HG03575 (cell line): ENCODE measurements around the gene TMEM120A.
"Not testable (repeated sequence)": the region's sequence is repeated elsewhere in the genome, so short reads cannot be mapped to it uniquely, and the experiment has no call there.

Experiments used
- ATAC-seq: cut with Tn5 transposase; IDR thresholded peaks from one replicate; pipeline ENCODE4 v1.9.1; 2021; ENCODE audit not compliant: unreplicated experiment, insufficient number of reproducible peaks, low FRiP score; ENCODE audit errors: extremely low read depth

Gene TMEM120A

GRCh38 chr7:75994388-75995051 is at the start of gene TMEM120A:
TSS of gene TMEM120A (minus strand) at chr7:75994595. CDS start at chr7:75994570, 25 bp downstream.
- peak; percentile 39 for ATAC-seq

DNA sequence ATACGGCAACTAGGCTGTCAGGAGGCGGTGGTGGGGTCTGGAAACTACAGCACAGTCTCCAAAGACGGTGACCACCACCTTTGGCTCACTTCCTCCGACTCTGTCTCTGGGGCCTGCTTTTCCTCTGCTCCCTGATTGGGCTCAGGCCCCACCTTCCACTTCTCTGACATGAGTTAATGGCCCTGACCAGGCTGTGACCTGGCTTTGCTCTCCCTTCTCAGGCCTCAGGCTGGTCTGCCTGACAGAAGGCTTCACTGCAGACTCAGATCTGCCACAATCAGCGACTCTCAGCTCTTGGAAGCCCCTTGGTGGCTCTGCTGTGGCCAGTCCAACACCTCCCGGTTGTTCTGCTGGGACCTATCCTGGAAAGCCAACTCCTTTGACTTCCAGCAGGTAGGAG is 45.7 kb upstream of the TMEM120A start:
- ATAC-seq = no peak

GRCh38 chr7:76037310-76037709 is 42.9 kb upstream of the TMEM120A start:
- no peak for ATAC-seq

DNA sequence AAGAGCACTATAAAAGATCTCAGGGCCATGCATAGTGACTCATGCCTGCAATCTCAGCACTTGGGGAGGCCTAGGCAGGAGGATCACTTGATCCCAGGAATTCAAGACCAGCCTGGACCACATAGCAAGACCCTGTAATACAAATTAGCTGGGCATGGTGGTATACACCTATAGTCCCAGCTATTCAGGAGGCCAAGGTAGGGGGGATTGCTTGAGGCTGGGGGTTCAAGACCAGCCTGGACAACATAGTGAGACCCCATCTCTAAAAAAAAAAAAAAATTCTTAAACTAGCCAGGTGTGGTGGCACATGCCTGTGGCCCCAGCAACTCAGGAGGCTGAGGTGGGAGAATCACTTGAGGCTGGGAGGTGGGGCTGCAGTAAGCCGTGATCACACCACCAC is 37.6 kb upstream of the TMEM120A start:
- no peak for ATAC-seq

GRCh38 chr7:76029682-76030081 is 35.3 kb upstream of the TMEM120A start:
- not testable (repeated sequence) for ATAC-seq

- ATAC-seq = no peak
Measured at GRCh38 chr7:76023002-76023401, 28.6 kb upstream of the TMEM120A start.

DNA sequence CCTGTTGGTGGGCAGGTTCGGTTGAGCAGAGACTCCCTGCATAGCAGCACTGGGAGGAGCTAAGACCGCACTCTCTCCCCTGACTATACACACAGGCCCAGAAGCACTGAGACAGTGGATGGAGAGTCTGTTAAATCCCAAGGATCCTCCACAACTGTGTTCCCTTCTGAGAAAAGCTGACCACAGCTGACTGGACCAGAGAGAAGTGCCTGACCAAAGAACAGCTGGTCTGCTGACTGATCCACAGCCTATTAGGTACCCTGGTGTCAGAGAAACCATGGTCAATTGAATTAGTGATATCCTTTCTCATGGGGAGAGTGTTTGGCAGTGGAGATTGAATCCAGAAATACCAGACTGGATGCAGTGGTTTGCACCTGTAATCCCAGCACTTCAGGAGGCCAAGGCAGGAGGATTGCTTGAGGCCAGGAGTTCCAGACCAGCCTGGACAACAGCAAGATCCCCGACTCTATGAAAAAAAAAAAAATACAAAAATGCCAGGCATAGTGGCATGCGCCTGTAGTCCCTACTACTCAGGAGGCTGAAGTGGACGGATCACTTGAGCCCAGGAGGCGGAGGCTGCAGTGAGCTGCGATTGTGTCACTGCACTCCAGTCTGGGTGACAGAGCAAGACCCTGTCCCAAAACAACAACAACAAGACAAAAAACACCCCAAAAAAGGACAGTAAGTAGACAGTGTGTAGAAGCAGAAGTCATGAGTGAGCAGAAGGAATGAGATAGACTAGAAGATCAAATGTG is 27.8 kb upstream of the TMEM120A start:
- no peak for ATAC-seq

DNA sequence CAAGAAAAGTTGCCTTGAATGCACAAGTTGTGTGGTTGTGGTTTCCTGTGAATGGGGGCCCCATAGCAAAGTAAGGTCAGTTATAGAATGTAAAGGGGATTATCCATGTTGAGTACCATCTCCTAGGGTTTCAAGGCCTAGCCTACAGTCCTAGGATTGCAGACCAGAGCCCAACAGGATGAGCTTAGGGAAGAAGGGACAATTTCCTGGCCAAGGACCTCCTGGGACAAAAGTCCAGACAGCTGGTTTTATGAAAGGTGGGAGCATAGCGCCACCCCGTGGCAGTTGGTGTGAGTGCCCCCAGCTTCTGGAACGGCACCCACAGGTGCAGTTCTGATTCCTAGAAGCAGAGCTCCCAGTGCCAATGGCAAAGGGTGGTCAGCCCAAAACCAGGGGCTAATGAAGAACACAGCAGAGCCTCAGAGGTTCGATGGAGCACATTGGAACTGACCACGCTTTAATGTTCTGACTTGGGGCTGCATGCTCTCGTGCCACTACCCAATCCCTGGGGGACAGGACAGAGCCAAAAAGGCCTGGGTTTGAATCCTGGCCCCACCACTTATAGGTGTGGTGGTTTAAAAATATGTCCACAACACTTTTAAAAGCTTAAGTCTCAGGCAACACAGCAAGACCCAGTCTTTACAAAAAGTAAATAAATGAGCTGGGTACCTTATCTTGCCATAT is 25.8 kb upstream of the TMEM120A start:
- ATAC-seq = no peak

- not testable (repeated sequence) for ATAC-seq
Measured at GRCh38 chr7:76018520-76018919, 24.1 kb upstream of the TMEM120A start.

DNA sequence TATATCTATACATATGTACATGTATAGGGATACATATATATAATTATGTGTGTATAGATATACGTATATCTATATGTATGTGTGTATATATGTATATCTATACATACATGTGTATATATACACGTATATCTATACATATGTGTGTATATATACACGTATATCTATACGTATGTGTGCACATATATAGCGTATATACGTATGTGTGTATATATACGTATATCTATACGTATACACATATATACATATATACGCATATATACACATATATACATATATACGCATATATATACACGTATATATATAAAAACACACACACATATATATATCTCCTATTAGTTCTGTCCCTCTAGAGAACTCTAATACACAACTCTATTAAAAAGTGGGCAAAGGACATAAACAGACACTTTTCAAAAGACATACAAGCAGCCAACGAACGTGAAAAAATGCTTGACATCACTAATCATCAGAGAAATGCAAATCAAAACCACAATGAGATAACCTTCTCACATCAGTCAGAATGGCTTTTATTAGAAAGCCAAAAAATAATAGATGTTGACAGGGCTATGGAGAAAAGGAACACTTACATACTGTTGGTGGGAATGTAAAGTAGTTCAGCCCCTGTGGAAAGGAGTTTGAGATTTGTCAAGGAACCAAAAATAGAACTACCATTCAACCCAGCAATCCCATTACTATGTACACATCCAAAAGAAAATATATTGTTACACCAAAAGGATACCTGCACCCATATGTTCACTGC is 22.0 kb upstream of the TMEM120A start:
- ATAC-seq = no peak

DNA sequence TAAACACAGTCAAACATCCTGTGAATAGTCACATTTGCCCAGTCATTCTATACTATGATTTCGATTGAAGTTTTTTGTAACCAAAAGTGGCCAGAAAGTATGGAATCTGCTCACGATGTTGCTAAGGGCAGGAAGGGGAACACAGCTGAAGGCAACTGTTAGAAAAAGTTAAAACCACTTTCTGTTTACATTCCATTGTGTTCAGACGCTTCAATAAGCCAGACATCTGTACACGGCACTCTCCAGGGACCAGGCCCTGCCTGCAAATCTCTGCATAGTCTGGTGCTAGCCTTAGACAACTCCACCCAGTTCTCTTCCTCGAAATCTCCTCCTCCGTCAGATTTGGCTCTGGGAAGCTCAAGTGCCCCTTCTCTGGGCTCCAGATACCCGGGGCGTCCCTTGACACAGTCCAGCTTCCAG is 17.1 kb upstream of the TMEM120A start:
- ATAC-seq = no peak

DNA sequence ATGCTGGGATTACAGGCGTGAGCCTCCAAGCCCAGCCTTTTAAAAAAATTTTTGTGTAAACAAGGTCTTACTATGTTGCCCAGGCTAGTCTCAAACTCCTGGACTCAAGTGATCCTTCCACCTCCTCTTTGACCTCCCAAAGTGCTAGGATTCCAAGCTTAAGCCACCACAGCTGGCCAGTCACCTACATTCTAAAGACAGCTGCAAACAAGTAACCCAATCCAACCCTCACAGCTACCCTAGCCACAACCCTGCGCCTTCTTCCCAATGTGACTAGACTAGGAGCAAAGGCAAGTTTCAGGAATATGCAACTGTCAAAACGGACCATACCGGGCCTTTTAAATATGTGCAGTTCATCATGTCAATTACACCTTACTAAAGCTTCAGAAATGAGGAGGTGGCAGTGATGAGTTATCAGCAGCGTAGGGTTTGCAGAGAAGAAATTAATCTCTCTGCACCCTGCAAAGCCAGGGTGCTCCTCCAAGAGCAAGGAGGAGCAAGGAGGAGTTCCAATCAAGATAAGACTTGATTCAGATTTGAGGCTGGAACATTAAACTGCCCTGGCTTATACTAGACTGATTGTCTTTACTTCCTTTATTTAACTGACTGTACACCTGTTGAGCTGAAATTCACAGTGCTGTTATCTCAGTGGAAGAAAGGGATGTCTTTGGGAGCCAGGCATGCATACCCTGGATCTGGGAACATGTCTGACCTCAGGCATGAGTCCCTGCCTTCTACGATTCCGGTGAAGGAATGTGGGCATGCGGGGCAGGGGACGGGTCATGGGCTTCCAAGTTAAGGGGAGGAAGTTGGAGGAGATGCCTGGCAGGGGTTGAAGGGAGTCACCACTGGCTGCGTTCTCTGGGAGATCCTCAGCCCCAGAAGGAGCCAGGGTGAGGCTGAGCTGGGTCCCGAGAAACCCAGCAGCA is 15.5 kb upstream of the TMEM120A start:
- no peak for ATAC-seq

GRCh38 chr7:76008156-76008687 is 13.8 kb upstream of the TMEM120A start:
- no peak for ATAC-seq

- not testable (repeated sequence) for ATAC-seq
Measured at GRCh38 chr7:76005004-76005403, 10.6 kb upstream of the TMEM120A start.

DNA sequence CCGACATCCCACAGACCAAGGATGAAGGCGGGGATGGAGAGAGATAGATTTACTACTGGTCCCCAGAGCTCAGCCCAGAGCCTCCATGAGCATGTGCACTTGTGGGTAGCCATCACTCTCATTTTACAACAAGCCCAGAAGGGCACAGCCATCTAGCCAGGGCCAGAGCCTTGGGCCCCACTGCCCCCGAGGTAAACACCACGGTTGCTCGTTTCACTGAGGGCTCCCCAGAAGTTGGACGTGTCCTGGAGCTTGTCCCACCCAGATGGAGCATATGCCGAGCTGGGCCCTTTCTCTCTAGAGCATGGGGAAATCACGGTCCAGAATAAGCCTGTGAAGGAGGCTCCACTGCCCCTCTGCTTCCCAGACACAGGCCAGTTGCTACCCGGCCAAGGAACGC is 9.0 kb upstream of the TMEM120A start:
- ATAC-seq = no peak

GRCh38 chr7:76002822-76003221 is 8.4 kb upstream of the TMEM120A start:
- no peak for ATAC-seq

- no peak for ATAC-seq
Measured at GRCh38 chr7:76002139-76002538, 7.7 kb upstream of the TMEM120A start.

- ATAC-seq = no peak
Measured at GRCh38 chr7:76000566-76000965, 6.2 kb upstream of the TMEM120A start.
